AG08395 (cell line): ENCODE measurements around the gene FNDC3B.
"Not testable (repeated sequence)": the region's sequence is repeated elsewhere in the genome, so short reads cannot be mapped to it uniquely, and the experiment has no call there.

Experiments used
- DNase-seq: peaks from one replicate; pipeline ENCODE4 v3.0.0; 2012; ENCODE audit warnings: mixed read lengths, low spot score

Gene FNDC3B

GRCh38 chr3:172074586-172074985, 35.2 kb downstream of the FNDC3B start:
- DNase-seq: peak; percentile 30

DNA sequence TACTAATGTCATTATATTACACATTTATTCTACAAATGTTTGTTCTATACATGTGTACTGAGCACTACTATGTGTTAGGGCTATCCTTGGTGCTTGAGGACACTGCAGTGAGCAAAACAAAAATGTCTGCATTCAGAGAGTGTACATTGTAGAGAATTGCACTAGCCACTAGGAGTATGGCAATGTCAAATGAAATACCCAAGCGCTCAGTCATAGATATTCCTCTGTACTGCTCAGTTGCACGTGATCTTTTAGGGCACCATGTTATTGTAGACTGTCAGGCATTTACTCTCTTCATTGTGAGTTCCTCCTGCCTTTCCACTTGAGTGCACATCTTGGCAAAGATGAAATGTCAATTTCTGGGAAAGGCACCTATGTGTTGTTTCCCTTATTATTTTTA, 36.8 kb downstream of the FNDC3B start:
- DNase-seq: no peak

DNA sequence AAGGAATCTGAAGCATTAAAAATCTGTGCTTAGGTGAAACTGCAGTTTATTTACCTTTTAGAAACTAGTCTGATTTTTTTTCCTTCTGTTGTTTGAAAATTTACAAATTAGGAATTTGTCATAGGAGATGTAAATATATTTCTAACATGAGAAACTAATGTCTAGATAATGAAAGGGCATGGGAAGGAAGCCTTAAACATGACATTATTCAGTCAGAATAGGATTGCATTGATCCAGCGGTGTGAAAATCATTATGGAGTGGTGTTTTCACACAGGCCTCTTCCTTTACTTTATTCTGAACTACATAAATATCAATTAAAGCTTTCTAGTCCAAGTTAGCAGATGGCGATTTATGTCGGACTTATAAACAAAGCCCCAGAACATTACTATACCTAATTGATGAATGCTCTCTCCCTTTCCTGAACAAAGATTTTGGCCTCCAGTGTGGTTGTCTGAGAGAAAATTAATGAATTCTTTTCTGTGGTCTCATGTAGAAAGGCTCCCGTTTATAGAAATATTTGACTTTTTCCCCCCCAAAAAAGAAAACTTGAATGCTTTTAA, 37.9 kb downstream of the FNDC3B start:
- no peak for DNase-seq

DNA sequence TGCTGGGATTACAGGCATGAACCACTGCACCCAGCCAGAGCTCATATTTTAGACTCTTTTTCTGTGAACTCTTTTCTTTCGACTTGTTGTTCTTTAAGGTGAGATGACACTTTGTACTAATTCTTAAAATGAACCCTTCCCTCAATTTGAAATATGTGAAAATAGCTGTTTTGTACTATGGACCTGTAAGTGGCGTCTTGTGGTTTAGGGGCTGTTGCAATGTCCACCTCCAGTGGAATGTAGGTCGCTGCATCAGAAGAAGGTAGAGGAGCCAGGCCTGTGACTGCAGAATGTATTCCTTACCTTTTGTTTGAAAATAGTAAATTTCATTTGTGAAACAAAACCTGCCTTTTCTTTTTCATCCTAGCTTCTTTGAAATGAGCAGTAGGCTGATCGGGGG, 38.9 kb downstream of the FNDC3B start:
- DNase-seq: no peak

GRCh38 chr3:172078721-172079120, 39.3 kb downstream of the FNDC3B start:
- no peak for DNase-seq

DNA sequence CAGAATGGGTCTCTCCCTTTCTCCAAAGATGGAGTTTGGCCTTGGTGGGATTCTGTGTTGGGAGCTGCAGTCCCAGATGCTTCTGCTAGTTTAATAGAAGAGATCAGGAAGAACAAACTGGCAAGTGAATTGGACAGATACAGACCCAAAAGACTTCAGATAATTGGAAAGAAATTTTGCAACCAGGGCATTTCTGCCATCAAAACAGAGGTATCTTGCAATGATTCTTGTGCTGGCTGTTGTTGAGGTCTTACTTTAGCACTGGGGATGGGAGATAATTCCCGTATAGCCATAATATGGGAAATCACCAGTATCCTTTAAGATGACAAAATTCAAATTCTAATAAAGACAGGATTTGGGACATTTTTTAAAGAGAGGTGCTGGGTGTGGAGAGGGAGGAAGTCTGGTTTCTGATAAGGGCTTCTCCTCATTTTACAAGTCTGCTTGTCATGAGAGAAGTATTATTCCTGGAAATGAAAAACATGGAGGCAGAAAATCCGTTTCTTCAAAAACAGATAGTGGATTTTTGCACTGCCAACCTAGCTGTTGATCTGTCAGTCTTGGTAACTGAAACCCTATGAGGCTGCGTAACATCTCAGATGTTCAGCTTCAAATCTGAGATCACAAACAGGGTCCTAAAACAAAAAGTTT, 40.1 kb downstream of the FNDC3B start:
- DNase-seq: no peak

DNA sequence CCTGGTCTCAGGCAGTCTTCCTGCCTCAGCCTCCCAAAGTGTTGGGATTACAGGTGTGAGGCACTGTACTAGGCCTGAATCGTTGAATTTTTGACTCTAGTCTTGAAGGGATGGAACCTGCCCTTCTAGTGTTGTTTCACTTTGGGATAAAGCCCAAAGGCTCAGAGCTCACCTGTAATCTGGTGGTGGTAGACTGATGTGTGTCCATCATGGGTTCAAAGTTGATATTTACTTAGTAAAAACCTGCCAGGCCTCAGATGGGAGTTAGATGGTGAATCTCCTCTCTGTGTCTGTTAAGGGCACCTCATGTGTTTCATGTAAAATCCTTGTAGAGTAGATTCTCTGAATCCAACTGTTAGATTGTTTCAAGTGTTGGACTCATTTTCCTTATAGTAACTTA, 41.1 kb downstream of the FNDC3B start:
- no peak for DNase-seq

GRCh38 chr3:172082269-172082668, 42.9 kb downstream of the FNDC3B start:
- peak; percentile 94 for DNase-seq

- no peak for DNase-seq
Measured at GRCh38 chr3:172082820-172083513, 43.6 kb downstream of the FNDC3B start.

- no peak for DNase-seq
Measured at GRCh38 chr3:172083995-172084409, 44.6 kb downstream of the FNDC3B start.

DNA sequence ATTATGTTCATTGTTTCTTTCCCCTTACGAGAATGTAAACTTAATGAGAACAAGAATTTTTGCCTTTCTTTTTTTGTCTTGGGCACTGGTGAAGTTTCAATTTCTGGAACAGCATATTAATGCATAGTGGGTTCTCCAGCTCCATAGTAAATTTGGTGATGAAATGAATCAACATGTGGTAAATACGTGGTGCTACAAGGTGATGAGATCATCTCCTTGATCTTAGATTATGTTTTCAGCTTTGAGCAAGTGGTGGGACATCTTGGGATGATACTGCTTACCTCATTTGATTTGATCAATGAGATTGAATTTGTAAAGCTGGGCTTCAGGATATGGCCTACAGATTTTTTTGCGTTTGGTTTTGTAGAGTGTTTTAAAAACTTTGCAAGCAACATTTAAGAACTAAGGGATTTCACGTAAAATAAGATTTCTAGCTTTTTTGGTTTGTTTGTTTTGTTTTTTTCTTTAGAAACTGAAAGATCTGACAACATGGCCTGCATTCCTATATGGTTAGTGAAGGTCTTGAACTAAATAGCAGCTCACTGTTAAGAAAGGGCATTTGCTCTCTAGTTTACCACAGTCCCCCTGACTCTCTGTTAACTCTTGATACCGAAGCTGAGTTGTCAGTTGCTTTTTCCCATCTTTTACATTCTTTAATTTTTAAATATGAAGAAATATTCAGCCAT, 45.6 kb downstream of the FNDC3B start:
- DNase-seq: no peak

DNA sequence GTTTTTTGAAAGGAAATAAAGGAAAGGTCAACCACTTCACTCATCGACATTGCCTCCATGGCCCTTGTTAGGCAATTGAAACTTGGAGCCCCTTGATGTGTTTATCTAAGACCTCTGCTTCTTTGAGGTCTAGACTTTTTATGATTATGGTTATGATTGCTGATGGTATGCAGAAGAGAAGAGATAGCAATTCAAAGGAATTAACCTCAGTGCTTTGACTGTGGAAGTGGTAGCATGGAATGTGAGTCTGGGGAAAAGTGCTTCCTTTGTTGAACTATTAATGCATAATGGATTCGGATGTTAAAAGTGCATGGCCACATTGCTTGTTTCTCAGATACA, 46.1 kb downstream of the FNDC3B start:
- DNase-seq: no peak

- DNase-seq: no peak
Measured at GRCh38 chr3:172086071-172086470, 46.7 kb downstream of the FNDC3B start.

DNA sequence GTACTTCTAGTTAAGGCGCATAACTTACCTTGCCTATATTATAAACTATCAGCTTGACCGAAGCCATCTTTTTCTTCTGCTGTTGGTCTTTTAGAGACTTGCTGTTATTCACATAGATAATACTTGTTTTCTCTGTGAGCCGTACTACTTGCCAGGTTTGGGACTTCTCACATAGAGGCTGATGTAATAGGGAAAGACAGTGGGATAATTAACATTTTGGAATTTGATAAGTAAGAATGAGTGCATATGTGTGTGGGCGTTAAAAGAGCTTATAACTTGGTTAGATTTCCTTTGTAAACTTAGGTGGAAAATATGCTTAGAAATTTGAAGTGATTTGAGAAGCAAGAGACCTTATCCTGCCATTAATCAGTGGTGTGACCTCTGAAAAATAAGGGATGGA, 47.8 kb downstream of the FNDC3B start:
- no peak for DNase-seq

DNA sequence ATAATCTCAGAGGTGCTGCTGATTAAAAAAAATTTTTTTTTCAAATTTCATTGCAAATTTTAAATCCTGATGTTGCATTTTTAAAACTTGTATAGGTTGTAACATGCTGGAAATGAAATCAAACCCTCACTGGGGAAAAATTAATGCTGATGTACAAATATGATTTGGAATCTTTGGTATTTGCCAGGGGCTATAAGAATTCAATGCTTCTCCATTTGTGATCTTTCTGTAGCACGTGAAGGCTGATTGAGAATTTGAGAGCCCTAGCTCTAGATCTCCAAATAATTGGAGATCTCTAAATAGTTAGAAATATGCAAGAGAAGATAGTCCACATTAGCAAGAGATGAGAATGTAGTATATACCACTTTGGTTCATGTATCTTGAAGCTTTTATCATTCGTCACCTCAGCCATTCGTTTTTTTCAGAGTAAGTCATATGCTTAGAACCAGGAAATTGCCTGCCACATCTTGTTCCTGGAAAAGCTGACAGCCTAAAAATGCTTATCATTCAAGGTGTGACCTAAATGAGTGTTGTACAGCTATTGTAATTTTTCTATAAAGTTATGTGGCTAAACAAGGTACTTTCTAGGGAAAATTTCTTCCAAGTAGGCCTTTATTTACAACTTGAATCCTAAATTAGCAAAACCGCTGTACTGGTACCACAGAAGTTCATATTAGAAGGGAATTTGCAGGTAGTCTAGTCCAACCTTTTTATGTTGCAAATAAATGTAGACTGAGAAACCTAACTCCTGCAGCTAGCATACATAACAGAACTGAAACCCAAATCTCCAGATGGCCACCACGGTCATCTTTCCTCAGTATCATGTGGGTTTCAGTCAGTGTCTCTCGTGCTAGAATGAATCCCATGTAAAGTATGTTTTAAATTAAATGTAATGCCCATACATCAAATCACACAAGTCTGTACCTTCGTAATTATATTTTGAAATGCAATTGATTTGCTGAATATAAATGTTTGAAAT, 48.5 kb downstream of the FNDC3B start:
- no peak for DNase-seq

DNA sequence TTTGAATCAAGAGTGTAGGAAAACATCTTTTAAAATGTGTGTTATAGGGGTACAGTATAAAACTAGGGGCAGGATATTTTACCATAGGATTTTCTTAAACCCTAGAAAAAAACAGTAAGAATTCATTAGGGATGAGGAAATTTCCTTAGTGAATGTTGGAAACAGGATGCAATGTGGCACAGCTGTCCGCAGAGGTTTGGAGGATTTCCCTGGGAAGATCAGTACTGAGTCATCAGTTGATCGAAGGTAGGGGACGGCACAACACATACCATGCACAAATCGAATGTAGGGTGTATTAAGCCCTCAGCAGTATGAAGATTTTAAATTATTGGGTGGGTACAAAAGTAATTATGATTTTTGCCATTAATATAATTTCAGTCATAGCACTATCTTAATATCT, 49.9 kb downstream of the FNDC3B start:
- peak; percentile 42 for DNase-seq

GRCh38 chr3:172090035-172090434, 50.7 kb downstream of the FNDC3B start:
- DNase-seq: no peak

DNA sequence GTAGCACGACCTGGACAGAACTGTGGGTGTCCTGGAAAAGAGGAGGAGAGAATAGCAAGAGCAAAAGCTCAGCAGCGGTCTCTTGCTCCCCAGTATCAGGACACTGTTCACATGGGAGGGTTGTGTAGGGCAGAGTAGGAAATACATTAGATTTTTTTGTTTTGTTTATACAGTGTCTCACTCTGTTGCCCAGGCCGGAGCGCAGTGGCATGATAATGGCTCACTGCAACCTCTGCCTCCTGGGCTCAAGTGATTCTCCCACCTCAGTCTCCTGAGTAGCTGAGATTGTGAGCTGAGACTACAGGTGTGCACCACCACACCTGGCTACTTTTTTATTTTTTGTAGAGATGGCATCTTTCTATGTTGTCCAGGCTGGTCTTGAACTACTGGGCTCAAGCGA, 53.3 kb downstream of the FNDC3B start:
- DNase-seq: no peak

GRCh38 chr3:172093581-172094443, 54.4 kb downstream of the FNDC3B start:
- DNase-seq: not testable (repeated sequence)

DNA sequence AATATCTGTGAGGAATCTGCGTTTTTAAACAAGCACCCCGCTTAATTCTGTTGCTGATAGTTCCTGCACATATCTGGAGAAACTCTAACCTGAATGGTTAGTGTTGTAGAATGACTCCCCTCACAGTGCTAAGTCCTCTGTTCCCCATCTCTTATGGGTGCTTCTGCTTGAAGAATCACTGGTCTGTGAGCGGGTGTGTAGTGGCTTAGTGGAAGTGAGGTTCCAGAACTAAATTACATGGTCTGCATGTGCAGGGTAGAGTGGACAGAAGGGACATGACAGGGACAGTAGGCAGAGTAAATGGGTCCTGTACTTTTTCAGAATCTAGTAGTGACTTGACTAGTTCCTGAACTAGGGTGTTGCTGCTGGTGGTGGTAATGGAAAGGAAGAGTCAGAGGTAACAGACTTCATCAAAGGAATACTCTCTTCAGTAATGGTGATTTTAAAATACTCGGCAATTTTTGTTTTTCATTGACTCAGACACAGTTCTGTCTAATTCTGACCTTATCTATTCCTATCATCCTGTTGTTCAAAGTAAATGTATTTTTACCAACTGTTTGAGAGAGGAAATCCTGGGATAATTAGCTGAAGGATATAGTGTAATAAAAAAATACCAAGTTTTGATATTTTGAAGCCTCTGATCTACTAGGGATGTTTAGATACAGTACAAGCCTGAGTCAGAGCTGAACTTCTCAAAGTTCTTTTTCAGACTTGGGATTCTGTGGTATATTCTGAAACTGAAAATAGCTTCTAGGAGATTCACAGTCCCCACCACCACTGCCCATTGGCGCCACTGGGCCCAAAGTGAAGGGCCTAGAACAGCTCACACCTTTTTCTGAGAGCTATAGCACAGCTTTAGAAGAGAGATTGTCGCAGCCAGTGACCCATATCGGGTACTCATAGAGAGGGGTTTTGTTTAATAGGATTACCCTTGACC, 55.5 kb downstream of the FNDC3B start:
- peak; percentile 12 for DNase-seq
